Thoracic aorta (tissue), 2 donors: Measurements from ENCODE around the gene CARHSP1. TPM values are rescaled to one million over a fixed set of nuclear protein-coding genes. Genes with fewer than 3 reads are reported as not detected.

ENCODE experiments used
- ATAC-seq: fragments of 150-250 bp; one replicate; pipeline ENCODE4 v1.8.0; 2017; ENCODE audit warnings: low read depth; ENCODE audit not compliant: insufficient number of reproducible peaks, low FRiP score
- DNase-seq: peaks from one replicate; pipeline ENCODE4 v3.0.0-alpha.2; 2020; ENCODE audit warnings: low spot score
- H3K27ac ChIP-seq, 2 donors: fragments of 200-600 bp; sonication (generic); 1 replicate in 1 of 2; 2 replicates in 1 of 2; pipeline ENCODE4 v1.5.1; 2016; ENCODE audit warnings: mild to moderate bottlenecking in 2 of 2, moderate library complexity in 2 of 2
- H3K27me3 ChIP-seq: fragments of 200-600 bp; sonication (generic); replicated peaks from 2 replicates; pipeline ENCODE4 v1.6.0; 2016; ENCODE audit warnings: mild to moderate bottlenecking; ENCODE audit not compliant: insufficient read depth
- H3K36me3 ChIP-seq: fragments of 200-600 bp; sonication (generic); one replicate; pipeline ENCODE4 v1.5.1; 2016
- H3K4me1 ChIP-seq, 2 donors: fragments of 200-600 bp; sonication (generic); 1 replicate in 1 of 2; 2 replicates in 1 of 2; pipeline versions ENCODE4 v1.5.1 to v1.6.0; 2016; ENCODE audit warnings: low read depth in 2 of 2, mild to moderate bottlenecking in 1 of 2; ENCODE audit not compliant: control insufficient read depth in 1 of 2
- H3K4me3 ChIP-seq: fragments of 200-600 bp; sonication (generic); 2 replicates; pipeline ENCODE4 v1.5.1; 2016; ENCODE audit warnings: mild to moderate bottlenecking
- H3K9me3 ChIP-seq: fragments of 200-600 bp; sonication (generic); 2 replicates; pipeline ENCODE4 v1.5.1; 2016
- total RNA-seq, 2 donors: library from RNA; depleted of rRNA; stranded (reverse); fragments of >200 nt; gene quantifications; one replicate each; pipeline versions ENCODE4 v1.1.0 to v1.2.3, GENCODE V29; 2016
- TF ChIP-seq, protein P1 (sequence below): fragments of 200-600 bp; sonication (generic); IDR thresholded peaks from one replicate; pipeline ENCODE4 v1.5.1; 2019; ENCODE audit warnings: antibody characterized with exemption

Gene CARHSP1
- total RNA-seq, 2 donors from 2014 or later: 62.7 to 100 TPM

DNA sequence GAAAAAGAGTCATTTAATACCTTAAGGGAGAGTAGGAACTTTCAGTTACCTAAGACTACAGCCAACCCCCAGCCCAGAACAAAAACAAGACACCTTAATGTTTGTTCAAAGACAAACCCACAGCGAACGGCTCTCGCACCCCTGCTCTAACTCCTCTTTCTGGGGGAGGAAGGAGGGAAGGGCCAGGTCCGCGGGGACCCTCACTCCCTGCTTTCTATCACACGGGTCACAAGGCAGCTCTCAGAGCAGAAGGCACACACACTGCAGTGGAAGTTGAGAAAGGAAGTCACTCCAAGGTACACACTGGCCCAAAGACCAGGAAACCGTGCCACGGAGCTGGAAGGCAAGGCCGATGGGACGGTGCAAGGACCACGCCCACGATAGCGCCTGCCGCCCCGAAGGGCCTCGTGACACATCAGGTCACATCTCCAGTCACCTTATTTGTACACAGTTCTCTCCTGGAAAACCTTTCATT, 23.3 kb upstream of the CARHSP1 start:
- peak overlapping the region in 1 of 2 donors; percentile 2 for H3K27ac ChIP-seq
- TF ChIP-seq, protein P1, sequence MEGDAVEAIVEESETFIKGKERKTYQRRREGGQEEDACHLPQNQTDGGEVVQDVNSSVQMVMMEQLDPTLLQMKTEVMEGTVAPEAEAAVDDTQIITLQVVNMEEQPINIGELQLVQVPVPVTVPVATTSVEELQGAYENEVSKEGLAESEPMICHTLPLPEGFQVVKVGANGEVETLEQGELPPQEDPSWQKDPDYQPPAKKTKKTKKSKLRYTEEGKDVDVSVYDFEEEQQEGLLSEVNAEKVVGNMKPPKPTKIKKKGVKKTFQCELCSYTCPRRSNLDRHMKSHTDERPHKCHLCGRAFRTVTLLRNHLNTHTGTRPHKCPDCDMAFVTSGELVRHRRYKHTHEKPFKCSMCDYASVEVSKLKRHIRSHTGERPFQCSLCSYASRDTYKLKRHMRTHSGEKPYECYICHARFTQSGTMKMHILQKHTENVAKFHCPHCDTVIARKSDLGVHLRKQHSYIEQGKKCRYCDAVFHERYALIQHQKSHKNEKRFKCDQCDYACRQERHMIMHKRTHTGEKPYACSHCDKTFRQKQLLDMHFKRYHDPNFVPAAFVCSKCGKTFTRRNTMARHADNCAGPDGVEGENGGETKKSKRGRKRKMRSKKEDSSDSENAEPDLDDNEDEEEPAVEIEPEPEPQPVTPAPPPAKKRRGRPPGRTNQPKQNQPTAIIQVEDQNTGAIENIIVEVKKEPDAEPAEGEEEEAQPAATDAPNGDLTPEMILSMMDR: no peak

GRCh38 chr16:8890549-8890921, 21.7 kb upstream of the CARHSP1 start:
- Histone ChIP-seq H3K4me3 (no peak overlapping the region), H3K9me3 (no peaks in the 10 kb centered on the region), H3K4me1 (peaks cover 0 to 17% of the 10 kb centered on the region in 2 donors), H3K27me3 (no peaks in the 10 kb centered on the region), H3K36me3 (peaks cover 40% of the 10 kb centered on the region), H3K27ac (no peak overlapping the region)
- TF ChIP-seq, protein P1: no peak
- DNase-seq (no peak), ATAC-seq (no peak)

More for the DNA sequence above, 23.3 kb upstream of the CARHSP1 start:
- Histone ChIP-seq H3K4me3 (no peak overlapping the region), H3K4me1 (peaks cover 0 to 7% of the 10 kb centered on the region in 2 donors), H3K9me3 (no peaks in the 10 kb centered on the region), H3K27me3 (no peaks in the 10 kb centered on the region), H3K36me3 (peaks cover 54% of the 10 kb centered on the region)
- DNase-seq (no peak), ATAC-seq (no peak)

- TF ChIP-seq, protein P1: no peak
- DNase-seq: no peak
- H3K4me1 ChIP-seq: peaks cover 0 to 17% of the 10 kb centered on the region in 2 donors
- H3K27me3 ChIP-seq: no peaks in the 10 kb centered on the region
- H3K27ac ChIP-seq: no peak overlapping the region
- no peak for ATAC-seq
- peaks cover 35% of the 10 kb centered on the region for H3K36me3 ChIP-seq
- H3K4me3 ChIP-seq: no peak overlapping the region
- no peaks in the 10 kb centered on the region for H3K9me3 ChIP-seq
Observed at GRCh38 chr16:8889893-8890548, 21.2 kb upstream of the CARHSP1 start.

DNA sequence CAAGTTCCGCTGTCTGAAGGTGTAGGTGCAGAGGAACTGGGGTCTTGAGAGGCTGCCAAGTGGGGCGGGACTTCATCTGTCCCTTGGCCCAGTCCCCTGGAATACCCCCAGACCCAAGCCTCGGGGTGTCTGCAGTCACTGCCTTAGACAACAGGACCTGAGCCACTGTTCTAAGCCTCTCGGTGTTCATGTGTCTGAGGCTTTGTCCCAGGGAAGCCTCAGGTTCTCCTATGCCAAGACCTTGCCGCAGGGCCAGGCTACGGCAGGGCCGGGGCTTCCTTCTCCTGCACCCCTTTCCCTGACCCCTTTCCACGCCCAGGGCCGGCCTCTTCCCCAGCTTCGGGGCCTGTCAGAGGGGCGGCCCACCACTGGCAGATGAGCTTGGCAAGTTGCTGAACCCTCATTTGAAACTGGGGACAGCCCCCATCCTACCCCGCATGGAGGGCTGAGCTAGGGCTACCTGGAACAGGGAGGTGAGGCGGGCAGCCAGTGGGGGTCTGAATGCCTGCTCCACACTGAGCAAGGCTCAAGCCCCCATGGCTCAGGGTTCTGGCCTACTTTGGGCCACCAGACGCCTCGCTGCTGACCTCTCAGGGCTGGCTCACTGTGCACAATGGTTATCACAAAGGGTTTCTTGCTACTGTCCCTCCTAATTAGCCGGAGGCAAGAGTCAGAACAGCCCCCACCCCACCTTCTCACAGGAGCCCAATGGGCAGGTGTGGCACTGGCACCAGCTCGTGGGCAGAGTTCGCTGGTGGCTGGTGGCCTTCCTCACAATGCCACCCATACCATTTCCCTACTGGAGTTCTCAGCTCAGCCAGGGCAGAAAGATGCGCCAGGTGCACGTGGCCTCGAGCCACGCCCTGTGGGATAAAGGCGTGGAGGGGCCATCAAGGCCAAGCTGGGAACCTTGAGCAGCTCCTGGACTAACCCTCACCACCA, 20.4 kb upstream of the CARHSP1 start:
- no peak for ATAC-seq
- Histone ChIP-seq H3K36me3 (peaks cover 27% of the 10 kb centered on the region), H3K27ac (no peak overlapping the region), H3K9me3 (no peaks in the 10 kb centered on the region), H3K4me1 (peaks cover 0 to 17% of the 10 kb centered on the region in 2 donors), H3K4me3 (no peak overlapping the region), H3K27me3 (no peaks in the 10 kb centered on the region)
- TF ChIP-seq, protein P1: no peak
- no peak for DNase-seq

DNA sequence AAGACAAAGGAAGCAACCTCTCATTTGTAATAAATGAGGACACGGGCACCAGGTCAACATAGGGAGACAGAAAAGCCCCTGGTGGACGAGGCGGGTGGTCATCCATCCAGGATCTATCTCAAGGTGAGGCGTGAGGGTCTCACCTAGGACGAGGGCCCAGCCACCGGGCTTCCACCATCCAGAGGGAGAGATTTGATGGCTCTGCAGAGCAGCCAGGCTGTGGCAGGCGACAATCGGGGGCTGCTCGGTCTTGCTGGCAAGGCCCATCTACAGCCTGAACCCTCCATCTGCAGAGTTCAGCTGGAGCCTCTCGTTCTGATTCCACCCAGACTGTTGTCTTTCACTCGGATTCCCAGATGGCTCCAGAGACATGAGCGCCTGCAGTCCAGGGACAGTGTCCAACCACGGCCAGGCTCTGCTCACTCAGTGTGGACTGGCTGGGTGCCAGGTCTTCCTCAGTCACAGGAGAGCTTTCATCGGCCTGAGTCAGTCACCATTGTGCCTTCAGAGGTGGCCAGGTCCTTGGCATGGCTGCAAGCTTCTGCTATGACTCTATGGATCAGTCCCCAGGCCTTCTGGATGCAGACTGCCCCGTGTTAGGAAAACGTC, 19.2 kb upstream of the CARHSP1 start:
- H3K4me1 ChIP-seq: peaks cover 0 to 10% of the 10 kb centered on the region in 2 donors
- peaks cover 16% of the 10 kb centered on the region for H3K36me3 ChIP-seq
- H3K27me3 ChIP-seq: no peaks in the 10 kb centered on the region
- TF ChIP-seq, protein P1: no peak
- DNase-seq: no peak
- no peak for ATAC-seq
- H3K27ac ChIP-seq: no peak overlapping the region
- H3K4me3 ChIP-seq: no peak overlapping the region
- H3K9me3 ChIP-seq: no peaks in the 10 kb centered on the region
